ENCODE results near the gene ARPC1A.

- TF ChIP-seq CTCF (IDR thresholded peaks at IDR 0.05; ENCODE audit: low read depth, low read length, poor library complexity, severe bottlenecking): no peak
- no peak for TF ChIP-seq EZH2phosphoT487 (IDR thresholded peaks at IDR 0.05; ENCODE audit: borderline replicate concordance, low read length)
These were observed 73.3 kb downstream of the ARPC1A start for GRCh38 chr7:99398891-99399445.

Data from DOHH2 (cell line).